Keratinocyte (primary cell): Measurements from ENCODE around the gene CLCN1. TPM values are rescaled to one million over a fixed set of nuclear protein-coding genes. Genes with fewer than 3 reads are reported as not detected.

Experiments
- DNase-seq: peaks from one replicate; pipeline ENCODE4 v3.0.0-alpha.2; 2011; ENCODE audit warnings: low read depth, missing footprints, low spot score
- FAIRE-seq: peaks from 2 replicates; lab custom pipeline; 2011; peaks lifted over from hg19 to GRCh38; lab: Jason Lieb, UNC
- H2AFZ ChIP-seq: 2 replicates; pipeline ENCODE4 v1.6.0; 2012; ENCODE audit warnings: low read length, control low read depth, inconsistent platforms; ENCODE audit not compliant: control insufficient read depth
- H3K27ac ChIP-seq: 2 replicates; pipeline ENCODE4 v1.5.1; 2011; ENCODE audit warnings: low read length; ENCODE audit not compliant: control insufficient read depth, insufficient read depth
- H3K27me3 ChIP-seq: 3 replicates; pipeline ENCODE4 v1.6.0; 2011; ENCODE audit warnings: low read length; ENCODE audit not compliant: control insufficient read depth, insufficient read depth; ENCODE audit errors: extremely low read depth
- H3K36me3 ChIP-seq, 2 experiments: 2 replicates in 1 of 2; 3 replicates in 1 of 2; pipeline ENCODE4 v1.5.1; 2011; ENCODE audit warnings: low read length in 2 of 2, mild to moderate bottlenecking in 1 of 2; ENCODE audit not compliant: control insufficient read depth in 2 of 2, insufficient read depth in 2 of 2; ENCODE audit errors: extremely low read depth in 1 of 2
- H3K4me1 ChIP-seq: 3 replicates; pipeline ENCODE4 v1.5.1; 2011; ENCODE audit warnings: low read length; ENCODE audit not compliant: control insufficient read depth, insufficient read depth; ENCODE audit errors: extremely low read depth
- H3K4me2 ChIP-seq: 3 replicates; pipeline ENCODE4 v1.6.0; 2011; ENCODE audit warnings: low read depth, low read length; ENCODE audit not compliant: control insufficient read depth, insufficient read depth; ENCODE audit errors: extremely low read depth
- H3K4me3 ChIP-seq, 3 experiments: fragments of 200-600 bp in 1 of 3; sonication (generic) in 1 of 3; 2 replicates in 2 of 3; 3 replicates in 1 of 3; pipeline ENCODE4 v1.5.1; 2011 to 2016; ENCODE audit warnings: low read length in 3 of 3, mild to moderate bottlenecking in 3 of 3, control low read depth in 2 of 3, inconsistent platforms in 1 of 3, low read depth in 1 of 3, mixed read lengths in 1 of 3, mixed run types in 1 of 3, moderate library complexity in 1 of 3; ENCODE audit not compliant: control insufficient read depth in 2 of 3, insufficient read depth in 2 of 3; ENCODE audit errors: extremely low read depth in 1 of 3
- H3K79me2 ChIP-seq: 2 replicates; pipeline ENCODE4 v1.6.0; 2012; ENCODE audit warnings: low read length; ENCODE audit not compliant: control insufficient read depth, insufficient read depth
- H3K9ac ChIP-seq: 3 replicates; pipeline ENCODE4 v1.6.0; 2011; ENCODE audit warnings: low read length; ENCODE audit not compliant: control insufficient read depth, insufficient read depth; ENCODE audit errors: extremely low read depth
- H3K9me1 ChIP-seq: 3 replicates; pipeline ENCODE4 v1.6.0; 2011; ENCODE audit warnings: low read length; ENCODE audit not compliant: control insufficient read depth, insufficient read depth; ENCODE audit errors: extremely low read depth
- H3K9me3 ChIP-seq: 2 replicates; pipeline ENCODE4 v1.5.1; 2012; ENCODE audit warnings: low read depth, low read length; ENCODE audit not compliant: control insufficient read depth
- H4K20me1 ChIP-seq: 3 replicates; pipeline ENCODE4 v1.6.0; 2011; ENCODE audit warnings: low read length; ENCODE audit not compliant: control insufficient read depth, insufficient read depth; ENCODE audit errors: extremely low read depth
- EZH2 ChIP-seq: IDR thresholded peaks from one replicate; pipeline ENCODE4 v1.6.1; 2012; ENCODE audit warnings: inconsistent platforms, mild to moderate bottlenecking, low read length, moderate library complexity
- dilution Hi-C: fragments of 300-500 bp; cut with MboI; formaldehyde crosslinking; loops from one replicate; pipeline ENCODE4 v1.7.0; 2020; ENCODE audit warnings: low sequenced_read_pairs; ENCODE audit not compliant: extremely low pct_ligation_motif_present
- polyA plus RNA-seq, 5 experiments: library from polyadenylated mRNA; depleted of rRNA in 3 of 5; stranded (reverse) in 3 of 5; stranded (forward) in 1 of 5; unstranded in 1 of 5; fragments of >200 nt; gene quantifications; 1 replicate in 1 of 5; 2 replicates in 3 of 5; 3 replicates in 1 of 5; pipeline versions ENCODE4 v1.2.1 to v1.2.3, GENCODE V29; 2011 to 2012; ENCODE audit warnings: missing spikeins in 2 of 5, low read depth in 1 of 5, low replicate concordance in 1 of 5
- TF ChIP-seq, protein P1 (sequence below), 3 experiments: IDR thresholded peaks in 1 of 3; conservative IDR thresholded peaks in 1 of 3; optimal IDR thresholded peaks in 1 of 3; 2 replicates in 2 of 3; 3 replicates in 1 of 3; pipeline versions ENCODE3 to v1.5.1; 2011; ENCODE audit warnings: low read length in 3 of 3, mild to moderate bottlenecking in 3 of 3, moderate library complexity in 2 of 3, control low read depth in 1 of 3, inconsistent platforms in 1 of 3; ENCODE audit not compliant: insufficient read depth in 2 of 3; ENCODE audit errors: extremely low read depth in 1 of 3

Gene CLCN1
- polyA plus RNA-seq, 1 donor (not counting 4 experiments of a cell fraction or from before 2014, with no cell fraction given), result not detected

GRCh38 chr7:143372070-143372469, 56.2 kb downstream of the CLCN1 start:
- DNase-seq (no peak), FAIRE-seq (peak; percentile 56)
- Histone ChIP-seq H3K9me1 (no peaks in the 10 kb centered on the region), H3K4me2 (no peak overlapping the region), H3K79me2 (no peaks in the 10 kb centered on the region), H3K36me3 (no peaks in the 10 kb centered on the region), H3K27ac (no peak overlapping the region), H3K27me3 (no peaks in the 10 kb centered on the region), H3K9me3 (no peaks in the 10 kb centered on the region), H3K9ac (no peak overlapping the region), H2AFZ (peak overlapping the region; percentile 41), H3K4me3 (no peak overlapping the region), H4K20me1 (no peaks in the 10 kb centered on the region), H3K4me1 (peaks cover 31% of the 10 kb centered on the region)
- dilution Hi-C loops, result no loop called here
- TF ChIP-seq, protein P1, sequence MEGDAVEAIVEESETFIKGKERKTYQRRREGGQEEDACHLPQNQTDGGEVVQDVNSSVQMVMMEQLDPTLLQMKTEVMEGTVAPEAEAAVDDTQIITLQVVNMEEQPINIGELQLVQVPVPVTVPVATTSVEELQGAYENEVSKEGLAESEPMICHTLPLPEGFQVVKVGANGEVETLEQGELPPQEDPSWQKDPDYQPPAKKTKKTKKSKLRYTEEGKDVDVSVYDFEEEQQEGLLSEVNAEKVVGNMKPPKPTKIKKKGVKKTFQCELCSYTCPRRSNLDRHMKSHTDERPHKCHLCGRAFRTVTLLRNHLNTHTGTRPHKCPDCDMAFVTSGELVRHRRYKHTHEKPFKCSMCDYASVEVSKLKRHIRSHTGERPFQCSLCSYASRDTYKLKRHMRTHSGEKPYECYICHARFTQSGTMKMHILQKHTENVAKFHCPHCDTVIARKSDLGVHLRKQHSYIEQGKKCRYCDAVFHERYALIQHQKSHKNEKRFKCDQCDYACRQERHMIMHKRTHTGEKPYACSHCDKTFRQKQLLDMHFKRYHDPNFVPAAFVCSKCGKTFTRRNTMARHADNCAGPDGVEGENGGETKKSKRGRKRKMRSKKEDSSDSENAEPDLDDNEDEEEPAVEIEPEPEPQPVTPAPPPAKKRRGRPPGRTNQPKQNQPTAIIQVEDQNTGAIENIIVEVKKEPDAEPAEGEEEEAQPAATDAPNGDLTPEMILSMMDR (optimal IDR thresholded peaks at IDR 0.05 in 1 of 3, IDR thresholded peaks at IDR 0.05 in 1 of 3, conservative IDR thresholded peaks at IDR 0.05 in 1 of 3; ENCODE audit: extremely low read depth in 1 of 3, insufficient read depth in 2 of 3, low read length in 3 of 3), result peak in 2 of 3 experiments; percentile 15 to 57
- no peak for TF ChIP-seq EZH2

GRCh38 chr7:143373255-143373794, 57.4 kb downstream of the CLCN1 start:
- H3K36me3 ChIP-seq, result no peaks in the 10 kb centered on the region
- FAIRE-seq, result no peak
- dilution Hi-C loops, result no loop called here
- TF ChIP-seq, protein P1 (optimal IDR thresholded peaks at IDR 0.05 in 1 of 3, IDR thresholded peaks at IDR 0.05 in 1 of 3, conservative IDR thresholded peaks at IDR 0.05 in 1 of 3; ENCODE audit: extremely low read depth in 1 of 3, insufficient read depth in 2 of 3, low read length in 3 of 3), result peak in 1 of 3 experiments; percentile 17
- no peak for TF ChIP-seq EZH2
- no peak overlapping the region for H3K9ac ChIP-seq
- no peaks in the 10 kb centered on the region for H3K9me3 ChIP-seq
- H2AFZ ChIP-seq, result no peak overlapping the region
- peaks cover 24% of the 10 kb centered on the region for H3K4me1 ChIP-seq
- H4K20me1 ChIP-seq, result no peaks in the 10 kb centered on the region
- DNase-seq, result no peak
- H3K27ac ChIP-seq, result no peak overlapping the region
- H3K4me3 ChIP-seq, result no peak overlapping the region
- H3K4me2 ChIP-seq, result no peak overlapping the region
- no peaks in the 10 kb centered on the region for H3K27me3 ChIP-seq
- H3K79me2 ChIP-seq, result no peaks in the 10 kb centered on the region
- H3K9me1 ChIP-seq, result no peaks in the 10 kb centered on the region
